ENCODE data around the gene LRRC9.
A peak's percentile ranks its signal among the peaks of the same experiment; 100 is the strongest.

The LRRC9 gene

DNA sequence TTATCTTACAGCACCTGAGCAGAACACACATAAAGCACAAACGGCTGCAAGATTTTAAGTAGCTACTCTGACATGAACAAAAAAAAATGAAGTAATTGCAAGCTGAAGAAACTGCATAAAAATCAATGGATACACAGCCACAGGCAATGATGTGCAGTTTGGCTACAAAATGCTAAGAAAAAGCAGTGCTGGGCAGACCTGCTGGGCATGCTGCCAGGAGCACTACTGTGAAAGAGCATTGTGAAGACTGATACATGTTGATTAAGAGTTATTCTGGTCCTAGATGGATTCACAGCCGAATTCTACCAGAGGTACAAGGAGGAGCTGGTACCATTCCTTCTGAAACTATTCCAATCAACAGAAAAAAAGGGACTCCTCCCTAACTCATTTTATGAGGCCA lies 29.3 kb upstream of the LRRC9 start (continued):
- TF ChIP-seq, protein P1, sequence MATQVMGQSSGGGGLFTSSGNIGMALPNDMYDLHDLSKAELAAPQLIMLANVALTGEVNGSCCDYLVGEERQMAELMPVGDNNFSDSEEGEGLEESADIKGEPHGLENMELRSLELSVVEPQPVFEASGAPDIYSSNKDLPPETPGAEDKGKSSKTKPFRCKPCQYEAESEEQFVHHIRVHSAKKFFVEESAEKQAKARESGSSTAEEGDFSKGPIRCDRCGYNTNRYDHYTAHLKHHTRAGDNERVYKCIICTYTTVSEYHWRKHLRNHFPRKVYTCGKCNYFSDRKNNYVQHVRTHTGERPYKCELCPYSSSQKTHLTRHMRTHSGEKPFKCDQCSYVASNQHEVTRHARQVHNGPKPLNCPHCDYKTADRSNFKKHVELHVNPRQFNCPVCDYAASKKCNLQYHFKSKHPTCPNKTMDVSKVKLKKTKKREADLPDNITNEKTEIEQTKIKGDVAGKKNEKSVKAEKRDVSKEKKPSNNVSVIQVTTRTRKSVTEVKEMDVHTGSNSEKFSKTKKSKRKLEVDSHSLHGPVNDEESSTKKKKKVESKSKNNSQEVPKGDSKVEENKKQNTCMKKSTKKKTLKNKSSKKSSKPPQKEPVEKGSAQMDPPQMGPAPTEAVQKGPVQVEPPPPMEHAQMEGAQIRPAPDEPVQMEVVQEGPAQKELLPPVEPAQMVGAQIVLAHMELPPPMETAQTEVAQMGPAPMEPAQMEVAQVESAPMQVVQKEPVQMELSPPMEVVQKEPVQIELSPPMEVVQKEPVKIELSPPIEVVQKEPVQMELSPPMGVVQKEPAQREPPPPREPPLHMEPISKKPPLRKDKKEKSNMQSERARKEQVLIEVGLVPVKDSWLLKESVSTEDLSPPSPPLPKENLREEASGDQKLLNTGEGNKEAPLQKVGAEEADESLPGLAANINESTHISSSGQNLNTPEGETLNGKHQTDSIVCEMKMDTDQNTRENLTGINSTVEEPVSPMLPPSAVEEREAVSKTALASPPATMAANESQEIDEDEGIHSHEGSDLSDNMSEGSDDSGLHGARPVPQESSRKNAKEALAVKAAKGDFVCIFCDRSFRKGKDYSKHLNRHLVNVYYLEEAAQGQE (tag by site-specific recombination; IDR thresholded peaks at IDR 0.05), result no peak
- no peak for TF ChIP-seq ZNF157 (tag by site-specific recombination; IDR thresholded peaks at IDR 0.05)
- no peak for TF ChIP-seq GLI2 (tag by site-specific recombination; IDR thresholded peaks at IDR 0.05; ENCODE audit: borderline replicate concordance, low read depth)

DNA sequence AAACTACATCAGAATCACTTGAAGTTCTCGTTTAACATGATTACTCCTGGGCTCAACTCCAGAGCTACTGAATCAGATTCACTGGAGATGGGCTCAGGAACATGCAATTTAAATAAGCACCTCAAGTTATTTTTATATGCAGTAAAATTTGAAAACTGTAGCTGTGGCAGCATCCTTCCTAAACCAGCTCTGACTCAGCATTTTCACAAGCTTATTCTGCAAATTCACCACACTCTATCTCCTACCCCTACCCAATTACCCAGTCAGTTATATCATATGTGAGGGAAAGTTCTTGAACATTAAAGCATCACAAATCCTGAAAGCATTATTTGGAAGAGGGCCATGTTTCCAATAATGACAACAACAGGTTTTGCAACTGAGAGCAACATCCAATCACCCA lies 24.2 kb upstream of the LRRC9 start:
- TF ChIP-seq ZFP3 (tag by site-specific recombination; IDR thresholded peaks at IDR 0.05; ENCODE audit: low read depth), result no peak
- no peak for TF ChIP-seq GLI4 (tag by site-specific recombination; IDR thresholded peaks at IDR 0.05)
- no peak for TF ChIP-seq EGR2 (tag by site-specific recombination; IDR thresholded peaks at IDR 0.05; ENCODE audit: low read depth)
- no peak for TF ChIP-seq ZNF335 (tag by site-specific recombination; conservative IDR thresholded peaks at IDR 0.05)
- POLR2A ChIA-PET, result no interaction called here
- Histone ChIP-seq H3K27ac (ENCODE audit: extremely low read depth, low read depth, low read length) (no peak overlapping the region), H3K4me3 (ENCODE audit: low read depth, low read length) (no peak overlapping the region), H3K4me1 (ENCODE audit: control insufficient read depth, insufficient read depth, low read length) (no peaks in the 10 kb centered on the region), H3K9me3 (ENCODE audit: control insufficient read depth, insufficient read depth, low read depth, low read length) (no peaks in the 10 kb centered on the region), H3K36me3 (ENCODE audit: control insufficient read depth in 2 of 2, insufficient read depth in 1 of 2, low read length in 2 of 2) (no peaks in the 10 kb centered on the region)
- CTCF ChIA-PET, result interaction anchor here (0.7 to 2.5 kb wide), 3 partner anchors 263 to 388 kb away, joined by 3 to 39 read pairs (median 4); no protein-coding TSS in a partner anchor

DNA sequence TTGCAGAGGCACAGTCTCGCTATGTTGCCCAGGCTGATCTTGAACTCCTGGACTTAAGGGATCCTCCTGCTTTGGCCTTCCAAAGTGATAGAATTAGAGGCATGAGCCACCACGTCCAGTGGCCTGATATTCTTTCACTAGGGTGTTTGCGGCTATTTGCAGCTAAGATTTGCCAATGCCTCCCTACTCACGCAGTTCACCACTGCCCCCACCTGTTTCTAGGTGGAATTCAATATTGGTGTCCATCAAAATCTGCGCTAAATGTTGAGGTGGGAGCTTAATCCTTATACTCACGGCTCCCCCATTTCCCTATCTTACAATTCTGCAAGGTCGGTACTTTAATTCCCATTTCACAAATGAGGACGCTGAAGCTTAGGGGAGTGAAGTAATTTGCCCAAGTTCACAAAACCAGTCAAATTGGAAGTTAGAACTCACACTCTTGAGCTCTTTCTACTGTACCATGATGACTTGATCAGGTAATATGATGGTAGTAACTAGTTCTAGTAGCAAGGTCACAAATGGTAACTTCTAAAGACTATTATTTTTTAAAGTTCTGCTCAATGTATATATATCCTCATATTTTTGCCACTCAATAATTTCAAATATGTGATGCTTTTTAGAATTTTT lies 22.1 kb upstream of the LRRC9 start:
- TF ChIP-seq, protein P2, sequence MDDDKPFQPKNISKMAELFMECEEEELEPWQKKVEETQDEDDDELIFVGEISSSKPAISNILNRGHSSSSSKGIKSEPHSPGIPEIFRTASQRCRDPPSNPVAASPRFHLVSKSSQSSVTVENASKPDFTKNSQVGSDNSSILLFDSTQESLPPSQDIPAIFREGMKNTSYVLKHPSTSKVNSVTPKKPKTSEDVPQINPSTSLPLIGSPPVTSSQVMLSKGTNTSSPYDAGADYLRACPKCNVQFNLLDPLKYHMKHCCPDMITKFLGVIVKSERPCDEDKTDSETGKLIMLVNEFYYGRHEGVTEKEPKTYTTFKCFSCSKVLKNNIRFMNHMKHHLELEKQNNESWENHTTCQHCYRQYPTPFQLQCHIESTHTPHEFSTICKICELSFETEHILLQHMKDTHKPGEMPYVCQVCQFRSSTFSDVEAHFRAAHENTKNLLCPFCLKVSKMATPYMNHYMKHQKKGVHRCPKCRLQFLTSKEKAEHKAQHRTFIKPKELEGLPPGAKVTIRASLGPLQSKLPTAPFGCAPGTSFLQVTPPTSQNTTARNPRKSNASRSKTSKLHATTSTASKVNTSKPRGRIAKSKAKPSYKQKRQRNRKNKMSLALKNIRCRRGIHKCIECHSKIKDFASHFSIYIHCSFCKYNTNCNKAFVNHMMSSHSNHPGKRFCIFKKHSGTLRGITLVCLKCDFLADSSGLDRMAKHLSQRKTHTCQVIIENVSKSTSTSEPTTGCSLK (tag by site-specific recombination; IDR thresholded peaks at IDR 0.05), result no peak
- TF ChIP-seq ZNF292 (tag by site-specific recombination; IDR thresholded peaks at IDR 0.05; ENCODE audit: borderline replicate concordance, low read depth) (no peak), ZNF660 (tag by site-specific recombination; IDR thresholded peaks at IDR 0.05) (0 out of 2 replicates have a peak, but pooled peaks have one; percentile 34), SCRT1 (tag by site-specific recombination; IDR thresholded peaks at IDR 0.05; ENCODE audit: borderline replicate concordance) (no peak), ZNF248 (tag by site-specific recombination; IDR thresholded peaks at IDR 0.05) (no peak), ZNF654 (tag by site-specific recombination; IDR thresholded peaks at IDR 0.05; ENCODE audit: low read depth) (peak; percentile 68), ZNF433 (tag by site-specific recombination; IDR thresholded peaks at IDR 0.05; ENCODE audit: low read depth) (no peak)
- TF ChIP-seq, protein P3, sequence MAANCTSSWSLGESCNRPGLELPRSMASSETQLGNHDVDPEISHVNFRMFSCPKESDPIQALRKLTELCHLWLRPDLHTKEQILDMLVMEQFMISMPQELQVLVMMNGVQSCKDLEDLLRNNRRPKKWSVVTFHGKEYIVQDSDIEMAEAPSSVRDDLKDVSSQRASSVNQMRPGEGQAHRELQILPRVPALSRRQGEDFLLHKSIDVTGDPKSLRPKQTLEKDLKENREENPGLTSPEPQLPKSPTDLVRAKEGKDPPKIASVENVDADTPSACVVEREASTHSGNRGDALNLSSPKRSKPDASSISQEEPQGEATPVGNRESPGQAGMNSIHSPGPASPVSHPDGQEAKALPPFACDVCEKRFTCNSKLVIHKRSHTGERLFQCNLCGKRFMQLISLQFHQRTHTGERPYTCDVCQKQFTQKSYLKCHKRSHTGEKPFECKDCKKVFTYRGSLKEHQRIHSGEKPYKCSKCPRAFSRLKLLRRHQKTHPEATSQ (tag by site-specific recombination; IDR thresholded peaks at IDR 0.05), result no peak
- TF ChIP-seq, protein P4, sequence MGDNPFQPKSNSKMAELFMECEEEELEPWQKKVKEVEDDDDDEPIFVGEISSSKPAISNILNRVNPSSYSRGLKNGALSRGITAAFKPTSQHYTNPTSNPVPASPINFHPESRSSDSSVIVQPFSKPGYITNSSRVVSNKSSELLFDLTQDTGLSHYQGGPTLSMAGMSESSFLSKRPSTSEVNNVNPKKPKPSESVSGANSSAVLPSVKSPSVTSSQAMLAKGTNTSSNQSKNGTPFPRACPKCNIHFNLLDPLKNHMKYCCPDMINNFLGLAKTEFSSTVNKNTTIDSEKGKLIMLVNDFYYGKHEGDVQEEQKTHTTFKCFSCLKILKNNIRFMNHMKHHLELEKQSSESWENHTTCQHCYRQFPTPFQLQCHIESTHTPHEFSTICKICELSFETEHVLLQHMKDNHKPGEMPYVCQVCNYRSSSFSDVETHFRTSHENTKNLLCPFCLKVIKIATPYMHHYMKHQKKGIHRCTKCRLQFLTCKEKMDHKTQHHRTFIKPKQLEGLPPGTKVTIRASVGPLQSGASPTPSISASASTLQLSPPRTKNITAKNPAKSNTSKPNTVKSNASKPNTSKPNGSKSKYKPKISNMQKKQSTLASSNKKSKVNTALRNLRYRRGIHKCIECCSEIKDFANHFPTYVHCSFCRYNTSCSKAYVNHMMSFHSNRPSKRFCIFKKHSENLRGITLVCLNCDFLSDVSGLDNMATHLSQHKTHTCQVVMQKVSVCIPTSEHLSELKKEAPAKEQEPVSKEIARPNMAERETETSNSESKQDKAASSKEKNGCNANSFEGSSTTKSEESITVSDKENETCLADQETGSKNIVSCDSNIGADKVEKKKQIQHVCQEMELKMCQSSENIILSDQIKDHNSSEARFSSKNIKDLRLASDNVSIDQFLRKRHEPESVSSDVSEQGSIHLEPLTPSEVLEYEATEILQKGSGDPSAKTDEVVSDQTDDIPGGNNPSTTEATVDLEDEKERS (tag by site-specific recombination; IDR thresholded peaks at IDR 0.05), result no peak
- TF ChIP-seq, protein P5, sequence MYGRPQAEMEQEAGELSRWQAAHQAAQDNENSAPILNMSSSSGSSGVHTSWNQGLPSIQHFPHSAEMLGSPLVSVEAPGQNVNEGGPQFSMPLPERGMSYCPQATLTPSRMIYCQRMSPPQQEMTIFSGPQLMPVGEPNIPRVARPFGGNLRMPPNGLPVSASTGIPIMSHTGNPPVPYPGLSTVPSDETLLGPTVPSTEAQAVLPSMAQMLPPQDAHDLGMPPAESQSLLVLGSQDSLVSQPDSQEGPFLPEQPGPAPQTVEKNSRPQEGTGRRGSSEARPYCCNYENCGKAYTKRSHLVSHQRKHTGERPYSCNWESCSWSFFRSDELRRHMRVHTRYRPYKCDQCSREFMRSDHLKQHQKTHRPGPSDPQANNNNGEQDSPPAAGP (tag by site-specific recombination; IDR thresholded peaks at IDR 0.05), result no peak
- TF ChIP-seq, protein P6, sequence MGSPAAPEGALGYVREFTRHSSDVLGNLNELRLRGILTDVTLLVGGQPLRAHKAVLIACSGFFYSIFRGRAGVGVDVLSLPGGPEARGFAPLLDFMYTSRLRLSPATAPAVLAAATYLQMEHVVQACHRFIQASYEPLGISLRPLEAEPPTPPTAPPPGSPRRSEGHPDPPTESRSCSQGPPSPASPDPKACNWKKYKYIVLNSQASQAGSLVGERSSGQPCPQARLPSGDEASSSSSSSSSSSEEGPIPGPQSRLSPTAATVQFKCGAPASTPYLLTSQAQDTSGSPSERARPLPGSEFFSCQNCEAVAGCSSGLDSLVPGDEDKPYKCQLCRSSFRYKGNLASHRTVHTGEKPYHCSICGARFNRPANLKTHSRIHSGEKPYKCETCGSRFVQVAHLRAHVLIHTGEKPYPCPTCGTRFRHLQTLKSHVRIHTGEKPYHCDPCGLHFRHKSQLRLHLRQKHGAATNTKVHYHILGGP (tag by site-specific recombination; IDR thresholded peaks at IDR 0.05), result no peak
- ChIA-PET POLR2A (interaction anchor here (1.2 kb wide), 1 partner anchor 391 kb away, joined by 4 read pairs; no protein-coding TSS in a partner anchor), CTCF (interaction anchor here (0.6 to 2.8 kb wide), 32 partner anchors 9 to 678 kb away, joined by 3 to 39 read pairs (median 4); partner anchors contain the start of genes CCDC175 and RTN1)
- H3K36me3 ChIP-seq (ENCODE audit: control insufficient read depth in 2 of 2, insufficient read depth in 1 of 2, low read length in 2 of 2), result no peaks in the 10 kb centered on the region
- H3K9me3 ChIP-seq (ENCODE audit: control insufficient read depth, insufficient read depth, low read depth, low read length), result no peaks in the 10 kb centered on the region
- no peak overlapping the region for H3K27ac ChIP-seq (ENCODE audit: extremely low read depth, low read depth, low read length)
- no peak overlapping the region for H3K4me3 ChIP-seq (ENCODE audit: low read depth, low read length)
- H3K4me1 ChIP-seq (ENCODE audit: control insufficient read depth, insufficient read depth, low read length), result no peaks in the 10 kb centered on the region
